ENCODE measurements around the gene STK4. TPM values are rescaled to one million over a fixed set of nuclear protein-coding genes. Genes with fewer than 3 reads are reported as not detected.

STK4 gene
- total and polyA plus RNA-seq, 4 donors = 5.4 to 41.0 (median 24.9) TPM

DNA sequence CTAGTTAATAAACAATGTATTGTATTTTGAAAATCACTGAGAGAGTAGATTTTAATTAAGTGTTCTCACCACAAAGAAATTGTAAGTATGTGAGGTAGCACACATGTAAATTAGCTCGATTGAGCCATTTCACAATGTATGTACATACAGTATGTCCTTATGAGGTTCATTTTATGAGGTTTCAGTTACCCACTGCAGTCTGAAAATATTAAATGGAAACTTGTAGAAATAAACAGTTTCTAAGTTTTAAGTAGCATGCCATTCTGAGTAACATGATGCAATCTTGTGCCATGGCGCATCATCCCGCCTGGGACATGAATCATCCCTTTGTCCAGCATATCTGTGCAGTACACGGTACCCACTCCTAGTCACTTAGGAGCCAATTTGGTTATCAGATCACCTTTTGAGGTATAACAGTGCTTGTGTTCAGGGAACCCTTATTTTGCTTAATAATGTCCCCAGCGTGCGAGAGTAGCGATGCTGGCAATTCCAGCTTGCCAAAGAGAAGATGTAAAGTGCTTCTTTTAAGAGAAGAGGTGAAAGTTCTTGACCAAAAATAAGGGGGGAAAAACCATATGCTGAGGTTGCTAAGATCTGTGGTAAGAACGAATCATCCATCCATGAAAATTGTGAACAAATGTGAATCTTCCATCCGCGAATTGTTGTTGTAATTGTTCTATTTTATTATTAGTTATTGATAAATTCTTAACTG, 69.9 kb downstream of the STK4 start:
- DNase-seq = no peak
- Histone ChIP-seq H3K27me3 (ENCODE audit: control insufficient read depth in 1 of 2, insufficient read depth in 2 of 2, low read length in 1 of 2) (no peaks in the 10 kb centered on the region), H3K4me3 (ENCODE audit: low read length in 2 of 2) (no peak overlapping the region), H3K9me3 (ENCODE audit: control insufficient read depth, low read length) (no peaks in the 10 kb centered on the region), H3K4me1 (ENCODE audit: control insufficient read depth in 1 of 2, insufficient read depth in 2 of 2, low read length in 2 of 2) (no peaks in the 10 kb centered on the region), H3K27ac (ENCODE audit: low read depth in 1 of 2, low read length in 2 of 2) (no peak overlapping the region), H3K36me3 (ENCODE audit: control insufficient read depth in 1 of 2, insufficient read depth in 2 of 2, low read length in 1 of 2) (peaks cover 0 to 2% of the 10 kb centered on the region in 2 donors)
- intact Hi-C loops (cut with DNase I) = no loop called here
- ATAC-seq (ENCODE audit: low FRiP score) = no peak
- 93 to 94% methylated on average over 10 of the region's 10 CpGs for WGBS, 2 donors

DNA sequence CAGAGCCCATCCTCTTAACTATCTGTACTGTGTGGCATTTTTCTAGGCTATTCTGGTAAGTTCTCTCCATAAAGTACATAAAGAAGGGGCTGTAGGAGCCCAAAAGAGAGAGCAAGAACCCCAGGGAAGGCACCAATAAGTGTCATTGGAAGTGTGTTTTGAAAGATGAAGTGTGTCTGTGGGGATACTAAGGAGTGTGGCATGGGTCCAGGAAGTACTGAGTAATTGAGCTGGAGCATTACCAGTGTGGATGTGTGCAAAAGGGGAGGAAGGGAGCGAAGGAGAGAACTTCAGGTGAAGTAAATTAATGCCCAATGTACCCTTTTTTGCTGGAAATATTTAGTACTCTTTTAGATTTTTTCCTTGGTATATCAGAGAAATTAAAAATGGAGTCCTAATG, 70.7 kb downstream of the STK4 start:
- no peaks in the 10 kb centered on the region for H3K27me3 ChIP-seq (ENCODE audit: control insufficient read depth in 1 of 2, insufficient read depth in 2 of 2, low read length in 1 of 2)
- no peaks in the 10 kb centered on the region for H3K4me1 ChIP-seq (ENCODE audit: control insufficient read depth in 1 of 2, insufficient read depth in 2 of 2, low read length in 2 of 2)
- H3K9me3 ChIP-seq (ENCODE audit: control insufficient read depth, low read length) = no peaks in the 10 kb centered on the region
- DNase-seq = no peak
- no peak overlapping the region for H3K27ac ChIP-seq (ENCODE audit: low read depth in 1 of 2, low read length in 2 of 2)
- ATAC-seq (ENCODE audit: low FRiP score) = no peak
- no peak overlapping the region for H3K4me3 ChIP-seq (ENCODE audit: low read length in 2 of 2)
- H3K36me3 ChIP-seq (ENCODE audit: control insufficient read depth in 1 of 2, insufficient read depth in 2 of 2, low read length in 1 of 2) = peaks cover 0 to 2% of the 10 kb centered on the region in 2 donors
- intact Hi-C loops (cut with DNase I) = no loop called here
- 44 to 46% methylated on average over 1 of the region's 1 CpG for WGBS, 2 donors

DNA sequence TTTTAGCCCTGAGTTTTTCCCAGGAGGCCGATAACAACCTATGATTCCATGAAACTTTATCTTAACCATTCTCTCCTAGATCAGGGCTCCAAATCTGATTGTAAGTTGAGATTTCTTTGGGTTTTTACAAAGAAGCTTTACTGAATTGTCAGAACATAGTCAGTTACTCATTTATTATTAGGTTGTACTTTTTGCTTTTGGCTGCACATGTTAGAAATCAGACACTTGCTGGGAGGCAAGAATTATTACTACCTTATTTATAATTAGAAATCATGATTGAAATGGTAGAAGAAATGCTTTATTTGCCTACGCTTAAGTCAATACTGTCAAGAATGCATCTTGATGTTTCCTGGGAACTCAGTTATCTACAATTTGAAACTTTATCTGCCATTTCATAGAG, 71.3 kb downstream of the STK4 start:
- H3K4me3 ChIP-seq (ENCODE audit: low read length in 2 of 2) = no peak overlapping the region

DNA sequence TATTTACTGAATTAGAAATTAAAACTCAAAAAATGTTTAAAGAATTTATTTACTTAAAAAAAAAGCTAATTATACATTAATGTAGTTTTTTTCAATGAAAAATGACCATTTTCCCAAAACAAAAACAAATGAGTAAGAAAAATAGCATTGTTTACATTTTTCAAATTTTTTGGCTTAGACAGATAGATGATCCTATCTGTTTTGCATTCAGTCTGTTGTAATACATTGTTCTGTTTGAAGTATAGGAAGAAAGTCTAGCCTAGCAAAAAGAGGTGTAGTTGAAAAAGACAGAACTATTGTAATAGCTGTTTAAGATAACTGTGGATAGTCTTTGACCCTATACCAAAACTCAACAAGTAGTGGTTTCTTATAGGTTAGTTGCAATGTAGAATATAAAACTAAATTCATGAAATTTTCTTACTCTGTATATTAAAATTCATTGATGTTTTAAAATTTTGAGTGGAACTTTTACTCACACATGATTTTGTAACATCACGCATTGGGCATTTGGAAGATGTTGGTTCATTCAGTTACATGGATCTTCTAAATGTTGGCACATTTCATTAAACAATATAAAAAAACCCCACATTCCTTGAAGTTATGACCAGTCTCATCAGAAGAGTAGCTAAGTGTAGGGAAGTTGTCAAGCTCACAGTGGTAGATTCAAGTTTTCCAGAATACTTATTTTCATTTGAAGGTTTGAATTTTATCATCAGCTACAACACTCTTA, 72.6 kb downstream of the STK4 start:
- no peaks in the 10 kb centered on the region for H3K4me1 ChIP-seq (ENCODE audit: control insufficient read depth in 1 of 2, insufficient read depth in 2 of 2, low read length in 2 of 2)
- H3K27me3 ChIP-seq (ENCODE audit: control insufficient read depth in 1 of 2, insufficient read depth in 2 of 2, low read length in 1 of 2) = no peaks in the 10 kb centered on the region
- no peaks in the 10 kb centered on the region for H3K36me3 ChIP-seq (ENCODE audit: control insufficient read depth in 1 of 2, insufficient read depth in 2 of 2, low read length in 1 of 2)
- ATAC-seq (ENCODE audit: low FRiP score) = no peak
- H3K4me3 ChIP-seq (ENCODE audit: low read length in 2 of 2) = no peak overlapping the region
- H3K9me3 ChIP-seq (ENCODE audit: control insufficient read depth, low read length) = no peaks in the 10 kb centered on the region
- WGBS, 2 donors = 97% methylated on average over 1 of the region's 1 CpG
- no peak for DNase-seq
- intact Hi-C loops (cut with DNase I) = no loop called here
- H3K27ac ChIP-seq (ENCODE audit: low read depth in 1 of 2, low read length in 2 of 2) = no peak overlapping the region

More for the DNA sequence above, 71.3 kb downstream of the STK4 start:
- intact Hi-C loops (cut with DNase I) = no loop called here
- Histone ChIP-seq H3K27me3 (ENCODE audit: control insufficient read depth in 1 of 2, insufficient read depth in 2 of 2, low read length in 1 of 2) (no peaks in the 10 kb centered on the region), H3K4me1 (ENCODE audit: control insufficient read depth in 1 of 2, insufficient read depth in 2 of 2, low read length in 2 of 2) (no peaks in the 10 kb centered on the region), H3K27ac (ENCODE audit: low read depth in 1 of 2, low read length in 2 of 2) (no peak overlapping the region), H3K9me3 (ENCODE audit: control insufficient read depth, low read length) (no peaks in the 10 kb centered on the region), H3K36me3 (ENCODE audit: control insufficient read depth in 1 of 2, insufficient read depth in 2 of 2, low read length in 1 of 2) (no peaks in the 10 kb centered on the region)
- DNase-seq (no peak), ATAC-seq (ENCODE audit: low FRiP score) (no peak)
- 55 to 67% methylated on average over 2 of the region's 2 CpGs for WGBS, 2 donors

DNA sequence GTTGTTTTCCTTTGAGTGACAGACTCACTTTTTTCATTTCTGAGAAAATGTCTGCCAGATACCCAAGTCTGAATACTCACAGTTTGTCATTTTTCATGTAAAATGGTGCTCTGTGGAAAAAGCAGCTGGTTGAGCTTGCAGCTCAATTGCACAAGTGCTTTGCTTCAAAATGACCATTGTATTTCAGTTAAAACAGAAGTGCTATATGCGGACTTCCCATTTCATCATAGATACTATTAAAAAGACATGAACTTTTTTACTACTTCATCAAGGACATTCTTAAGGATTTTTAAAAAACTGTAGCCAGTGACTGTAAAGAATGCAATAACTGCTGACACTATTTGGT, 73.1 kb downstream of the STK4 start:
- ATAC-seq (ENCODE audit: low FRiP score) (no peak), DNase-seq (no peak)
- Histone ChIP-seq H3K4me1 (ENCODE audit: control insufficient read depth in 1 of 2, insufficient read depth in 2 of 2, low read length in 2 of 2) (no peaks in the 10 kb centered on the region), H3K36me3 (ENCODE audit: control insufficient read depth in 1 of 2, insufficient read depth in 2 of 2, low read length in 1 of 2) (no peaks in the 10 kb centered on the region), H3K27me3 (ENCODE audit: control insufficient read depth in 1 of 2, insufficient read depth in 2 of 2, low read length in 1 of 2) (no peaks in the 10 kb centered on the region), H3K27ac (ENCODE audit: low read depth in 1 of 2, low read length in 2 of 2) (no peak overlapping the region), H3K9me3 (ENCODE audit: control insufficient read depth, low read length) (no peaks in the 10 kb centered on the region), H3K4me3 (ENCODE audit: low read length in 2 of 2) (no peak overlapping the region)
- intact Hi-C loops (cut with DNase I) = no loop called here
- WGBS, 2 donors = 86 to 92% methylated on average over 1 of the region's 1 CpG

- intact Hi-C loops (cut with DNase I) = loop anchor here (5.0 to 10.0 kb wide), 3 partner anchors 53 to 251 kb away; no protein-coding TSS in a partner anchor
Observed at GRCh38 chr20:45041464-45042337, 75.4 kb downstream of the STK4 start.

GRCh38 chr20:45042978-45043377, 76.7 kb downstream of the STK4 start:
- no peaks in the 10 kb centered on the region for H3K9me3 ChIP-seq (ENCODE audit: control insufficient read depth, low read length)
- no peaks in the 10 kb centered on the region for H3K27me3 ChIP-seq (ENCODE audit: control insufficient read depth in 1 of 2, insufficient read depth in 2 of 2, low read length in 1 of 2)
- no peaks in the 10 kb centered on the region for H3K4me1 ChIP-seq (ENCODE audit: control insufficient read depth in 1 of 2, insufficient read depth in 2 of 2, low read length in 2 of 2)
- no peaks in the 10 kb centered on the region for H3K36me3 ChIP-seq (ENCODE audit: control insufficient read depth in 1 of 2, insufficient read depth in 2 of 2, low read length in 1 of 2)
- no peak for ATAC-seq (ENCODE audit: low FRiP score)
- intact Hi-C loops (cut with DNase I) = loop anchor here (5.0 to 10.0 kb wide), 3 partner anchors 52 to 249 kb away; no protein-coding TSS in a partner anchor
- H3K4me3 ChIP-seq (ENCODE audit: low read length in 2 of 2) = no peak overlapping the region
- H3K27ac ChIP-seq (ENCODE audit: low read depth in 1 of 2, low read length in 2 of 2) = no peak overlapping the region
- DNase-seq = no peak
- 93% methylated on average over 1 of the region's 1 CpG for WGBS, 2 donors

More at GRCh38 chr20:45041464-45042337, 75.4 kb downstream of the STK4 start:
- no peak for DNase-seq
- Histone ChIP-seq H3K27me3 (ENCODE audit: control insufficient read depth in 1 of 2, insufficient read depth in 2 of 2, low read length in 1 of 2) (no peaks in the 10 kb centered on the region), H3K36me3 (ENCODE audit: control insufficient read depth in 1 of 2, insufficient read depth in 2 of 2, low read length in 1 of 2) (no peaks in the 10 kb centered on the region), H3K9me3 (ENCODE audit: control insufficient read depth, low read length) (no peaks in the 10 kb centered on the region), H3K4me3 (ENCODE audit: low read length in 2 of 2) (no peak overlapping the region), H3K4me1 (ENCODE audit: control insufficient read depth in 1 of 2, insufficient read depth in 2 of 2, low read length in 2 of 2) (no peaks in the 10 kb centered on the region), H3K27ac (ENCODE audit: low read depth in 1 of 2, low read length in 2 of 2) (no peak overlapping the region)
- WGBS, 2 donors = 75 to 79% methylated on average over 5 of the region's 5 CpGs
- ATAC-seq (ENCODE audit: low FRiP score) = no peak

GRCh38 chr20:45044084-45044573, 77.8 kb downstream of the STK4 start:
- Histone ChIP-seq H3K36me3 (ENCODE audit: control insufficient read depth in 1 of 2, insufficient read depth in 2 of 2, low read length in 1 of 2) (no peaks in the 10 kb centered on the region), H3K4me3 (ENCODE audit: low read length in 2 of 2) (no peak overlapping the region), H3K27me3 (ENCODE audit: control insufficient read depth in 1 of 2, insufficient read depth in 2 of 2, low read length in 1 of 2) (no peaks in the 10 kb centered on the region), H3K4me1 (ENCODE audit: control insufficient read depth in 1 of 2, insufficient read depth in 2 of 2, low read length in 2 of 2) (no peaks in the 10 kb centered on the region), H3K27ac (ENCODE audit: low read depth in 1 of 2, low read length in 2 of 2) (no peak overlapping the region), H3K9me3 (ENCODE audit: control insufficient read depth, low read length) (no peaks in the 10 kb centered on the region)
- intact Hi-C loops (cut with DNase I) = loop anchor here (5.0 to 10.0 kb wide), 3 partner anchors 51 to 248 kb away; no protein-coding TSS in a partner anchor
- DNase-seq = no peak
- 19 to 22% methylated on average over 5 of the region's 5 CpGs for WGBS, 2 donors
- peak; percentile 77 for ATAC-seq (ENCODE audit: low FRiP score)
